ENCODE results near the gene FKBP15. TPM values are rescaled to one million over a fixed set of nuclear protein-coding genes. Genes with fewer than 3 reads are reported as not detected.

FKBP15 gene
- total RNA-seq, 1 donor from 2014 or later = 17.2 TPM

DNA sequence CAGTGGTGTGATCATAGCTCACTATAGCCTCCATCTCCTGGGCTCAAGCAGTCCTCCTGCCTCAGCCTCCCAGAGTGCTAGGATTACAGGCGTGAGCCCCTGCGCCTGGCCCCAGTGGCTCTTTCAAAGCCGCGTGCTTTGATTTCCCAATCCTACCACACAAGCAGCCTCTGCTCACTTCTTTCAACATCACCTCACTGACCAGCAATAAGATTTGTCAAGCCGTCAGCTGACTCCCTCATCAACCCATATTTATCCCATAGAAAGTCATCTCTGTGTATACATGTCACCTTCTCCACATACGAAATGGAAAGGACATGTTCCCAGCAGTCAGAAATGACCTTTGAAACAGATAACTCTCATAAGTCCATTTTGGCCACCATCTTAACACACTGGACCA is 44.3 kb downstream of the FKBP15 start:
- Histone ChIP-seq H3K36me3 (ENCODE audit: control insufficient read depth, insufficient read depth, low read length) (peaks cover 2% of the 10 kb centered on the region), H3K27me3 (ENCODE audit: control insufficient read depth, insufficient read depth, low read length) (no peaks in the 10 kb centered on the region)
- TF ChIP-seq, protein P1, sequence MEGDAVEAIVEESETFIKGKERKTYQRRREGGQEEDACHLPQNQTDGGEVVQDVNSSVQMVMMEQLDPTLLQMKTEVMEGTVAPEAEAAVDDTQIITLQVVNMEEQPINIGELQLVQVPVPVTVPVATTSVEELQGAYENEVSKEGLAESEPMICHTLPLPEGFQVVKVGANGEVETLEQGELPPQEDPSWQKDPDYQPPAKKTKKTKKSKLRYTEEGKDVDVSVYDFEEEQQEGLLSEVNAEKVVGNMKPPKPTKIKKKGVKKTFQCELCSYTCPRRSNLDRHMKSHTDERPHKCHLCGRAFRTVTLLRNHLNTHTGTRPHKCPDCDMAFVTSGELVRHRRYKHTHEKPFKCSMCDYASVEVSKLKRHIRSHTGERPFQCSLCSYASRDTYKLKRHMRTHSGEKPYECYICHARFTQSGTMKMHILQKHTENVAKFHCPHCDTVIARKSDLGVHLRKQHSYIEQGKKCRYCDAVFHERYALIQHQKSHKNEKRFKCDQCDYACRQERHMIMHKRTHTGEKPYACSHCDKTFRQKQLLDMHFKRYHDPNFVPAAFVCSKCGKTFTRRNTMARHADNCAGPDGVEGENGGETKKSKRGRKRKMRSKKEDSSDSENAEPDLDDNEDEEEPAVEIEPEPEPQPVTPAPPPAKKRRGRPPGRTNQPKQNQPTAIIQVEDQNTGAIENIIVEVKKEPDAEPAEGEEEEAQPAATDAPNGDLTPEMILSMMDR (IDR thresholded peaks at IDR 0.05; ENCODE audit: insufficient read depth, low read length, poor library complexity, severe bottlenecking) = no peak

DNA sequence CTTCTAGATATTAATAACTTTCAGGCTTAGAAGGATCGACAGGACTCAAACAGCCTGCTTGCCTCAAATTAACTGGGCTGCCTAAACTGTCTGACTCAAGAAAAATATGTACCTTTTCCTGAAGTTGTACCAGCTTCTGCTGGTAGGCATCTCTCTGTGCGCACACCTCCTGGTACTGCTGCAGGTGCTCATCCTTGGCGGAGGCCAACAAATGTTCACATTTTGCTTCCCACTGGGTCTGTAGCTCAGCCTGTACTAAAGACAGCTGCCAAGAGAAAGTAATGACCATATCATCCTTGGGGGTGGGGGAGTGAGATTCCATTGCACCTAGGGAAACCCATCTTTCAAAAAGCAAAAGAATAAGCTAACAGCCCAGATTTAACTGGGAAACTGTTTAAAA is 47.7 kb downstream of the FKBP15 start:
- no peak for DNase-seq (ENCODE audit: low read depth)
- TF ChIP-seq, protein P1 (IDR thresholded peaks at IDR 0.05; ENCODE audit: insufficient read depth, low read length, poor library complexity, severe bottlenecking) = no peak
- H3K36me3 ChIP-seq (ENCODE audit: control insufficient read depth, insufficient read depth, low read length) = peaks cover 4% of the 10 kb centered on the region
- H3K27me3 ChIP-seq (ENCODE audit: control insufficient read depth, insufficient read depth, low read length) = no peaks in the 10 kb centered on the region
- no peak overlapping the region for H3K4me3 ChIP-seq (ENCODE audit: low read depth, low read length)

More for the DNA sequence above, 44.3 kb downstream of the FKBP15 start:
- no peak for DNase-seq (ENCODE audit: low read depth)
- no peak overlapping the region for H3K4me3 ChIP-seq (ENCODE audit: low read depth, low read length)

DNA sequence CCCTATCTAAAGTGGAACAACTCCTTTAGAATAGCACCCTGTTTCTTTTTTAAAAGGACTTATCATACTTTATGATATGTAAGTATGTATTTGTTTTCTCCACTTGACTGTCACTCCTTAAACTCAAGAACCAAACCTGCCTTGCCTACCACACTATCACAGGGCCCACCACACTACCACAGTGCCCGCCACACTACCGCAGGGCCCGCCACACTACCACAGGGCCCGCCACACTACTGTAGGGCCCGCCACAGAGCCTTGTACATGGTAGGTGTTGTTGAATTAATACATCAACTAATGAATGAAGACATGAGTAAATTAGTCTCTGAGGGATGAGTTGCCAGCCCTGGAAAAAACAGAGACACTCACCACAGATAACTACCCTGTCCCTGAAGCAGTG is 52.3 kb downstream of the FKBP15 start:
- no peak overlapping the region for H3K4me3 ChIP-seq (ENCODE audit: low read depth, low read length)
- peaks cover 2% of the 10 kb centered on the region for H3K36me3 ChIP-seq (ENCODE audit: control insufficient read depth, insufficient read depth, low read length)
- TF ChIP-seq, protein P1 (IDR thresholded peaks at IDR 0.05; ENCODE audit: insufficient read depth, low read length, poor library complexity, severe bottlenecking) = no peak
- no peak for DNase-seq (ENCODE audit: low read depth)
- no peaks in the 10 kb centered on the region for H3K27me3 ChIP-seq (ENCODE audit: control insufficient read depth, insufficient read depth, low read length)

DNA sequence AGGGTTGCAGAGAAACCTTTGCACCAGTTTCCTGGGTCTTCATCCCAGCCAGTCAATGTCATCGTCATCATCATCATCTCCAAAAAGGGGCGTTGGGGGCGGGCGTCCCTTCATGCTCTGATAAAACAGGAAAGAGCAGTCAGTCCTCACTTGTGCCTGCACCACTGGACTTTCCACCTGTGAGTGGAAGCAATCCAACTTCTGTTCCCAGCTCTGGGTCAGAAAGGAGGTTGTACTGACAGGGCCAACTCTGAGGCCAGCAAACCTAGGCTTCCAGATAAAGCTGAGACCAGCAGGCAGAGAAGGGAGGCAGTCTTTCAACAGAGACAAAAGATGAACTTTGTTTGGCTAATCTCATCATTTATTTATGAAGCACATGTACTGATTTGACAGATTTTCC is 55.0 kb downstream of the FKBP15 start:
- H3K27me3 ChIP-seq (ENCODE audit: control insufficient read depth, insufficient read depth, low read length) = no peaks in the 10 kb centered on the region
- TF ChIP-seq, protein P1 (IDR thresholded peaks at IDR 0.05; ENCODE audit: insufficient read depth, low read length, poor library complexity, severe bottlenecking) = no peak
- H3K4me3 ChIP-seq (ENCODE audit: low read depth, low read length) = no peak overlapping the region
- H3K36me3 ChIP-seq (ENCODE audit: control insufficient read depth, insufficient read depth, low read length) = peaks cover 4% of the 10 kb centered on the region
- DNase-seq (ENCODE audit: low read depth) = no peak

DNA sequence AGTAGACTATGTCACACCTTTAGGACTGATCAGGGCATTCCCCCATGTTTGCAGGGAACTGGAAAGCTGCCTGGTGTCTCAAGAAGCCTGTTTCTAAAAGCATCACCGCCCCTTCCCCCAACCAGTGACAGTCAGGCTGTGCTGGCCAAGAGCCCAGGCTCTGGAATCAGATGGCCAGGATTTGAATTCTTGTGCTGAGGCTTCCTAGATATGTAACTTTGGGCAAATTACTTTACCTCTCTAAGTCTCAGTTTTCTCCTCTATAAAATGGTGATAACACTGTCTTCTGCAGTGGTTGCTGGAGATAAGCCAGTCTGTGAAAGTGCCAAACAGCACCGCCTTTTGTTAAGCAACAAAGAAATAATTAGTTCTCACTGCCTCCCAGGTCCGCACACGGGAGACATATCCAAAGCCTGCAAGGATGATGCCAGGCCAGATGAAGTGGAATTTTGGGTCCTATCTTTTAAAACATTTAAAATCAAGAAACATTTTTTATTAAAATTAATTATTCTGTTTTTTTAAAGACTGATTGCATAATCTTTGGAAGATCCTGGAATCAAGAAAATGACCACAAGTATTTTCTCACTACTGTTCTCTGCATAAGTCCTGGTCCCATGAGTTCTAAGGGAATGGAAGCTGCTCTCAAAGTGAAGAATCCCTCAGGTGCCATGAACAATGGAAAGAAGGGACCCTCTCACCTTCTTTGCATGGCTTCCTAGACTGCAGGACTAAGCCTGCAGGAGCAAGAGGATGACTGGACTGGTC is 56.4 kb downstream of the FKBP15 start:
- TF ChIP-seq, protein P1 (IDR thresholded peaks at IDR 0.05; ENCODE audit: insufficient read depth, low read length, poor library complexity, severe bottlenecking) = no peak
- no peak for DNase-seq (ENCODE audit: low read depth)
- Histone ChIP-seq H3K4me3 (ENCODE audit: low read depth, low read length) (no peak overlapping the region), H3K36me3 (ENCODE audit: control insufficient read depth, insufficient read depth, low read length) (peaks cover 4% of the 10 kb centered on the region), H3K27me3 (ENCODE audit: control insufficient read depth, insufficient read depth, low read length) (no peaks in the 10 kb centered on the region)

DNA sequence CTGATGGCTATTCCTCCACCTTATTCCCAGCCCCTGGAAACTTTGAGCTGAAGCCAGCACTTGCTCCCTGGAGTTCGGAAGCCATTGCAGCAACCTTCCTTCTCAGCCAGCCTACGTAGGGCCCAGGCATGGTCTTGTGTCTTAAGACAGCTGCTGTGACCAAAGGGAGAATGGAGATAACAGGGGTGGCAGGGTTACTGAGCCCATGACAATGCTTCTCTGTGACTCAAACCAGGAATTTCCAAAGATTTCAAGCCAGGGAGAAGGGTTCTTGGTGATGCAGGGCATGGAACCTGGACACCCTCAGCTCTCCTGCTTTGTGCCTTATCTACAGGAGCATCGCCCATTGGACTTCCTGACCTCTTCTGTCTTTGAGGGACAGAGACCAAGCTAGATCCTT is 58.1 kb downstream of the FKBP15 start:
- DNase-seq (ENCODE audit: low read depth) = no peak
- Histone ChIP-seq H3K36me3 (ENCODE audit: control insufficient read depth, insufficient read depth, low read length) (peaks cover 2% of the 10 kb centered on the region), H3K27me3 (ENCODE audit: control insufficient read depth, insufficient read depth, low read length) (no peaks in the 10 kb centered on the region), H3K4me3 (ENCODE audit: low read depth, low read length) (no peak overlapping the region)
- TF ChIP-seq, protein P1 (IDR thresholded peaks at IDR 0.05; ENCODE audit: insufficient read depth, low read length, poor library complexity, severe bottlenecking) = no peak
